H9 (cell line): Measurements from ENCODE around the gene VWA1. TPM values are rescaled to one million over a fixed set of nuclear protein-coding genes. Genes with fewer than 3 reads are reported as not detected.
"Not testable (repeated sequence)": the region's sequence is repeated elsewhere in the genome, so short reads cannot be mapped to it uniquely, and the experiment has no call there.

ENCODE experiments used
- DNase-seq: peaks from one replicate; pipeline ENCODE4 v3.0.0-alpha.2; 2017
- H2AFZ ChIP-seq: one replicate; pipeline ENCODE4 v1.6.1; 2013; ENCODE audit warnings: mild to moderate bottlenecking, low read length, control low read depth, moderate library complexity
- H2AK5ac ChIP-seq: 2 replicates; pipeline ENCODE4 v1.6.1; 2013; ENCODE audit warnings: low read length, control low read depth, mixed read lengths; ENCODE audit not compliant: insufficient read length
- H2BK120ac ChIP-seq: one replicate; pipeline ENCODE4 v1.6.1; 2013; ENCODE audit warnings: low read depth, mild to moderate bottlenecking, low read length, control low read depth, inconsistent platforms; ENCODE audit not compliant: poor library complexity, severe bottlenecking
- H2BK12ac ChIP-seq: 2 replicates; pipeline ENCODE4 v1.6.1; 2013; ENCODE audit warnings: low read length, control low read depth, mixed read lengths, low read depth; ENCODE audit not compliant: insufficient read length
- H2BK15ac ChIP-seq: 2 replicates; pipeline ENCODE4 v1.6.1; 2013; ENCODE audit warnings: low read depth, low read length, control low read depth
- H2BK20ac ChIP-seq: one replicate; pipeline ENCODE4 v1.6.1; 2013; ENCODE audit warnings: low read depth, mild to moderate bottlenecking, low read length, control low read depth, inconsistent platforms; ENCODE audit not compliant: poor library complexity, severe bottlenecking
- H2BK5ac ChIP-seq: 2 replicates; pipeline ENCODE4 v1.6.1; 2013; ENCODE audit warnings: low read length, control low read depth, mixed read lengths; ENCODE audit not compliant: insufficient read length
- H3K14ac ChIP-seq: 2 replicates; pipeline ENCODE4 v1.6.1; 2013; ENCODE audit warnings: low read length, control low read depth; ENCODE audit not compliant: insufficient read depth
- H3K18ac ChIP-seq: 2 replicates; pipeline ENCODE4 v1.6.1; 2013; ENCODE audit warnings: low read depth, mild to moderate bottlenecking, mixed read lengths, low read length, control low read depth; ENCODE audit not compliant: insufficient read length
- H3K23ac ChIP-seq: 2 replicates; pipeline ENCODE4 v1.6.1; 2013; ENCODE audit warnings: low read length, control low read depth, mixed read lengths, low read depth; ENCODE audit not compliant: insufficient read length
- H3K23me2 ChIP-seq: 2 replicates; pipeline ENCODE4 v1.6.1; 2013; ENCODE audit warnings: low read depth, mild to moderate bottlenecking, mixed read lengths, low read length, control low read depth; ENCODE audit not compliant: insufficient read length, poor library complexity, severe bottlenecking
- H3K27ac ChIP-seq: 2 replicates; pipeline ENCODE4 v1.5.1; 2013; ENCODE audit warnings: low read length, control low read depth, mixed read lengths, low read depth; ENCODE audit not compliant: insufficient read length
- H3K27me3 ChIP-seq: 2 replicates; pipeline ENCODE4 v1.6.1; 2013; ENCODE audit warnings: low read length, control low read depth, inconsistent platforms; ENCODE audit not compliant: insufficient read depth
- H3K4ac ChIP-seq: 2 replicates; pipeline ENCODE4 v1.6.1; 2013; ENCODE audit warnings: low read depth, mild to moderate bottlenecking, control low read depth, inconsistent platforms, low read length, moderate library complexity
- H3K4me1 ChIP-seq: 2 replicates; pipeline ENCODE4 v1.6.1; 2013; ENCODE audit warnings: low read length, control low read depth, inconsistent platforms; ENCODE audit not compliant: insufficient read depth
- H3K4me2 ChIP-seq: 2 replicates; pipeline ENCODE4 v1.6.1; 2013; ENCODE audit warnings: low read length, control low read depth, mixed read lengths; ENCODE audit not compliant: insufficient read length, insufficient read depth
- H3K56ac ChIP-seq: 2 replicates; pipeline ENCODE4 v1.6.1; 2013; ENCODE audit warnings: low read depth, mild to moderate bottlenecking, mixed read lengths, low read length, control low read depth; ENCODE audit not compliant: insufficient read length
- H3K79me1 ChIP-seq: 2 replicates; pipeline ENCODE4 v1.6.1; 2013; ENCODE audit warnings: low read depth, mild to moderate bottlenecking, moderate library complexity, low read length, control low read depth, inconsistent platforms; ENCODE audit not compliant: insufficient read depth, poor library complexity, severe bottlenecking
- H3K79me2 ChIP-seq: 2 replicates; pipeline ENCODE4 v1.6.1; 2013; ENCODE audit warnings: low read length, control low read depth, inconsistent platforms; ENCODE audit not compliant: insufficient read depth
- H3K9ac ChIP-seq: 2 replicates; pipeline ENCODE4 v1.6.1; 2013; ENCODE audit warnings: low read length, control low read depth, mixed read lengths; ENCODE audit not compliant: insufficient read length; ENCODE audit errors: extremely low read depth
- H3K9me3 ChIP-seq: one replicate; pipeline ENCODE4 v1.6.1; 2013; ENCODE audit warnings: low read depth, low read length, inconsistent platforms; ENCODE audit not compliant: control insufficient read depth
- H3T11ph ChIP-seq: one replicate; pipeline ENCODE4 v1.6.1; 2013; ENCODE audit warnings: mild to moderate bottlenecking, low read length, control low read depth, inconsistent platforms
- H4K20me1 ChIP-seq: one replicate; pipeline ENCODE4 v1.6.1; 2013; ENCODE audit not compliant: control insufficient read depth, insufficient read length, insufficient read depth
- H4K5ac ChIP-seq: 2 replicates; pipeline ENCODE4 v1.6.1; 2013; ENCODE audit warnings: low read depth, mild to moderate bottlenecking, mixed read lengths, low read length, control low read depth; ENCODE audit not compliant: insufficient read length
- H4K8ac ChIP-seq: replicated peaks from 2 replicates; pipeline ENCODE4 v1.6.1; 2013; ENCODE audit warnings: low read length, control low read depth, mixed read lengths, low read depth; ENCODE audit not compliant: insufficient read length
- H4K91ac ChIP-seq: 2 replicates; pipeline ENCODE4 v1.6.1; 2013; ENCODE audit warnings: low read depth, mild to moderate bottlenecking, moderate library complexity, mixed read lengths, low read length, control low read depth; ENCODE audit not compliant: insufficient read length
- H3K27ac Mint-ChIP-seq, 3 experiments: 2 replicates in 2 of 3; 3 replicates in 1 of 3; pipeline ENCODE4 v1.8.0; 2020 to 2021; ENCODE audit warnings: mixed read lengths in 3 of 3, mild to moderate bottlenecking in 1 of 3, moderate library complexity in 1 of 3
- H3K27me3 Mint-ChIP-seq: 2 replicates; pipeline ENCODE4 v1.8.0; 2021; ENCODE audit warnings: low read depth, mild to moderate bottlenecking, moderate library complexity, mixed read lengths
- H3K36me3 Mint-ChIP-seq, 3 experiments: 2 replicates in 2 of 3; 3 replicates in 1 of 3; pipeline ENCODE4 v1.8.0; 2020 to 2021; ENCODE audit warnings: low read depth in 3 of 3, mixed read lengths in 3 of 3; ENCODE audit not compliant: insufficient read depth in 1 of 3
- H3K4me1 Mint-ChIP-seq, 2 experiments: 2 replicates each; pipeline ENCODE4 v1.8.0; 2020; ENCODE audit warnings: mixed read lengths in 2 of 2
- H3K4me3 Mint-ChIP-seq, 2 experiments: 2 replicates in 1 of 2; 3 replicates in 1 of 2; pipeline ENCODE4 v1.8.0; 2020 to 2021; ENCODE audit warnings: mild to moderate bottlenecking in 2 of 2, mixed read lengths in 2 of 2, moderate library complexity in 1 of 2
- H3K9me3 Mint-ChIP-seq, 2 experiments: 2 replicates in 1 of 2; 3 replicates in 1 of 2; pipeline ENCODE4 v1.8.0; 2020; ENCODE audit warnings: mild to moderate bottlenecking in 2 of 2, mixed read lengths in 2 of 2, moderate library complexity in 1 of 2
- WGBS: extraction: QIAGEN DNeasy Blood & Tissue Kit; methylation state at CpG from one replicate; pipeline ENCODE4 v1.1.7; 2013; ENCODE audit warnings: missing lambda C conversion rate, low lambda C conversion rate, mixed read lengths; ENCODE audit not compliant: insufficient read length; ENCODE audit errors: extremely low coverage; 5-methylcytosine and 5-hydroxymethylcytosine counted together
- total RNA-seq: library from RNA; stranded (reverse); gene quantifications from 2 replicates; pipeline ENCODE4 v1.2.1, GENCODE V29; 2021
- TF ChIP-seq, protein P1 (sequence below): fragments of 200-600 bp; sonication (generic); conservative IDR thresholded peaks from 3 replicates; pipeline ENCODE4 v1.8.0; 2021; ENCODE audit warnings: antibody characterized with exemption, mild to moderate bottlenecking

The VWA1 gene
- total RNA-seq, 1 experiment from 2014 or later: 57.1 TPM

GRCh38 chr1:1452882-1453281, 17.4 kb downstream of the VWA1 start:
- Histone ChIP-seq H3K27ac (no peak overlapping the region), H3K23me2 (no peaks in the 10 kb centered on the region), H4K5ac (no peak overlapping the region), H2BK15ac (no peak overlapping the region), H3K9ac (no peak overlapping the region), H3K79me1 (no peaks in the 10 kb centered on the region), H2AK5ac (no peak overlapping the region), H3K4ac (no peak overlapping the region), H3K9me3 (no peaks in the 10 kb centered on the region), H4K91ac (no peak overlapping the region), H3K56ac (no peak overlapping the region), H3K14ac (no peak overlapping the region), H2BK12ac (no peak overlapping the region), H2BK20ac (no peak overlapping the region), H3K79me2 (no peaks in the 10 kb centered on the region), H3K4me1 (no peaks in the 10 kb centered on the region), H3K23ac (no peak overlapping the region), H3K4me2 (no peak overlapping the region), H2BK120ac (no peak overlapping the region), H3K27me3 (no peaks in the 10 kb centered on the region), H3T11ph (no peak overlapping the region), H4K8ac (no peak overlapping the region), H2BK5ac (no peak overlapping the region), H3K18ac (no peak overlapping the region), H4K20me1 (no peaks in the 10 kb centered on the region), H2AFZ (no peak overlapping the region)
- no CpG with 5 or more reads among the region's 16 CpGs for WGBS
- H3K4me3 Mint-ChIP-seq: no peak overlapping the region
- H3K27me3 Mint-ChIP-seq: peaks cover 6% of the 10 kb centered on the region
- no peaks in the 10 kb centered on the region for H3K9me3 Mint-ChIP-seq
- no peaks in the 10 kb centered on the region for H3K4me1 Mint-ChIP-seq
- no peaks in the 10 kb centered on the region for H3K36me3 Mint-ChIP-seq
- no peak overlapping the region; a peak in 1 of 7 replicates for H3K27ac Mint-ChIP-seq
- TF ChIP-seq, protein P1, sequence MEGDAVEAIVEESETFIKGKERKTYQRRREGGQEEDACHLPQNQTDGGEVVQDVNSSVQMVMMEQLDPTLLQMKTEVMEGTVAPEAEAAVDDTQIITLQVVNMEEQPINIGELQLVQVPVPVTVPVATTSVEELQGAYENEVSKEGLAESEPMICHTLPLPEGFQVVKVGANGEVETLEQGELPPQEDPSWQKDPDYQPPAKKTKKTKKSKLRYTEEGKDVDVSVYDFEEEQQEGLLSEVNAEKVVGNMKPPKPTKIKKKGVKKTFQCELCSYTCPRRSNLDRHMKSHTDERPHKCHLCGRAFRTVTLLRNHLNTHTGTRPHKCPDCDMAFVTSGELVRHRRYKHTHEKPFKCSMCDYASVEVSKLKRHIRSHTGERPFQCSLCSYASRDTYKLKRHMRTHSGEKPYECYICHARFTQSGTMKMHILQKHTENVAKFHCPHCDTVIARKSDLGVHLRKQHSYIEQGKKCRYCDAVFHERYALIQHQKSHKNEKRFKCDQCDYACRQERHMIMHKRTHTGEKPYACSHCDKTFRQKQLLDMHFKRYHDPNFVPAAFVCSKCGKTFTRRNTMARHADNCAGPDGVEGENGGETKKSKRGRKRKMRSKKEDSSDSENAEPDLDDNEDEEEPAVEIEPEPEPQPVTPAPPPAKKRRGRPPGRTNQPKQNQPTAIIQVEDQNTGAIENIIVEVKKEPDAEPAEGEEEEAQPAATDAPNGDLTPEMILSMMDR: no peak
- no peak for DNase-seq

DNA sequence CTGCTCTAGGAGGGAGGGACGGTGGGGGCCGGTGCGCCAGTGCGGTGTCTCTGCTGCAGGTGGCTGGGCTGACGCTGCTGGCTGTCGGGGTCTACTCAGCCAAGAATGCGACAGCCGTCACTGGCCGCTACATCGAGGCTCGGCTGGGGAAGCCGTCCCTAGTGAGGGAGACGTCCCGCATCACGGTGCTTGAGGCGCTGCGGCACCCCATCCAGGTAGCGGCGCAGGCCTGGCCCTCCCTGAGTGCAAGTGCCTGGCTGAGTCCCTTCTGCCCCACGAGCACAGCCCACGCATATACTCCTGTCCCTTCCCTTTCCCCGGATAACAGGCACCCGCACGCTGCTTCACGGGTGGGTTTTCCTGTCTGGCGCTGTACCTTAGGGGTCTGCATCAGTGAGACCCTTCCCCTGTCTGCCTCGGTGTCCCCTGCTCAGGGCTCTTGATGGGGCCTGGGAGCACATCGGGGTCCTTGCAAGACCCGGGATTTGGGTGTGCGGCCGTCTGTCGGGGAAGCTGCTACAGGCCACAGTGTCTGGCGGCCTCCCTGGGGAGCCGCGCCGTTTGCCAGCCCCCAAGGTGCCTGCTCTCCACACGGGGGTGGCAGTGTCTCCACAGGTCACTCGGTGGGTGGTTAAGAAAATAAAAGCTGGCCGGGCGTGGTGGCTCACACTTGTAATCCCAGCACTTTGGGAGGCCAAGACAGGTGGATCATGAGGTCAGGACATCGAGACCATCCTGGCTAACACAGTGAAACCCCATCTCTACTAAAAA, 19.0 kb downstream of the VWA1 start:
- not testable (repeated sequence) for H3K27me3 Mint-ChIP-seq, H3K27ac Mint-ChIP-seq
- WGBS: no CpG with 5 or more reads among the region's 41 CpGs

More for the DNA sequence above, 19.0 kb downstream of the VWA1 start:
- not testable (repeated sequence) for H3K4me1 Mint-ChIP-seq, H4K91ac ChIP-seq, H4K8ac ChIP-seq, H2BK12ac ChIP-seq, H3K79me2 ChIP-seq, H3K56ac ChIP-seq, H3K27ac ChIP-seq, H2BK15ac ChIP-seq, H3K9me3 Mint-ChIP-seq, H3K4me1 ChIP-seq, H3K27me3 ChIP-seq, H2BK5ac ChIP-seq, H3K18ac ChIP-seq, DNase-seq, H3K4me2 ChIP-seq, H3K9ac ChIP-seq, H3K23me2 ChIP-seq, H3K23ac ChIP-seq, H4K5ac ChIP-seq, H3K79me1 ChIP-seq, H3K36me3 Mint-ChIP-seq, H2AK5ac ChIP-seq, H3K14ac ChIP-seq, H2BK20ac ChIP-seq, H2BK120ac ChIP-seq, H2AFZ ChIP-seq, H3K4me3 Mint-ChIP-seq, H3K9me3 ChIP-seq, H4K20me1 ChIP-seq, H3T11ph ChIP-seq, H3K4ac ChIP-seq
